Upper lobe of left lung (tissue), 6 donors: ENCODE data around the gene MLF2. TPM values are rescaled to one million over a fixed set of nuclear protein-coding genes. Genes with fewer than 3 reads are reported as not detected.
"Not testable (repeated sequence)": the region's sequence is repeated elsewhere in the genome, so short reads cannot be mapped to it uniquely, and the experiment has no call there.

Experiments
- ATAC-seq, 2 donors: fragments of 200-7000 bp; cut with Tn5 transposase; one replicate each; pipeline ENCODE4 v1.9.1; 2022; ENCODE audit warnings: mild to moderate bottlenecking in 2 of 2, moderate library complexity in 2 of 2; ENCODE audit not compliant: low FRiP score in 2 of 2
- DNase-seq, 2 donors: peaks; one replicate each; pipeline ENCODE4 v3.0.0-alpha.2; 2019 to 2020
- H3K27ac ChIP-seq, 4 donors: fragments of 200-600 bp; sonication (generic); one replicate each; pipeline ENCODE4 v1.5.1; 2016 to 2019
- H3K27me3 ChIP-seq, 4 donors: fragments of 200-600 bp; sonication (generic); one replicate each; pipeline ENCODE4 v1.5.1; 2017 to 2019
- H3K36me3 ChIP-seq, 4 donors: fragments of 200-600 bp; sonication (generic); one replicate each; pipeline ENCODE4 v1.5.1; 2016 to 2019
- H3K4me1 ChIP-seq, 4 donors: fragments of 200-600 bp; sonication (generic); one replicate each; pipeline ENCODE4 v1.5.1; 2018 to 2019
- H3K4me3 ChIP-seq, 4 donors: fragments of 200-600 bp; sonication (generic); one replicate each; pipeline ENCODE4 v1.5.1; 2017 to 2019; ENCODE audit warnings: mild to moderate bottlenecking in 2 of 4, moderate library complexity in 1 of 4
- H3K9me3 ChIP-seq, 4 donors: fragments of 200-600 bp; sonication (generic); one replicate each; pipeline ENCODE4 v1.5.1; 2018 to 2019
- EP300 ChIP-seq, 4 donors: sonication (generic); formaldehyde crosslinking; IDR thresholded peaks; one replicate each; pipeline ENCODE4 v1.5.1; 2017; ENCODE audit warnings: antibody characterized with exemption in 4 of 4, control low read depth in 2 of 4
- POLR2A ChIP-seq, 4 donors: fragments of 450-650 bp; IDR thresholded peaks; one replicate each; pipeline ENCODE4 v1.5.1; 2016 to 2017; ENCODE audit warnings: antibody characterized with exemption in 4 of 4, mild to moderate bottlenecking in 2 of 4
- POLR2AphosphoS5 ChIP-seq, 2 donors: sonication (generic); formaldehyde crosslinking; IDR thresholded peaks; one replicate each; pipeline ENCODE4 v1.5.1; 2017; ENCODE audit warnings: antibody characterized with exemption in 2 of 2
- WGBS, 2 donors: methylation state at CpG; one replicate each; pipeline ENCODE4 v1.1.5; 2017 to 2018; 5-methylcytosine and 5-hydroxymethylcytosine counted together
- total RNA-seq, 6 donors: library from RNA; depleted of rRNA in 4 of 6; stranded (reverse); fragments of >200 nt in 4 of 6; gene quantifications; one replicate each; pipeline versions ENCODE4 v1.1.0 to v1.2.1, GENCODE V29; 2016 to 2021
- TF ChIP-seq, protein P1 (sequence below), 6 experiments: fragments of 450-650 bp in 4 of 6; fragments of 200-600 bp in 2 of 6; sonication (generic) in 2 of 6; IDR thresholded peaks; one replicate each; pipeline ENCODE4 v1.5.1; 2016 to 2019; ENCODE audit warnings: antibody characterized with exemption in 6 of 6
- donor health status: DM: no; HTN: no; CAD: no; lungs with moderate emphysema.
- donor health status: DM: no; HTN: yes; CAD: no; lungs with severe emphysema.

Gene MLF2
- total RNA-seq, 6 donors from 2014 or later, result 136 to 221 (median 144) TPM

DNA sequence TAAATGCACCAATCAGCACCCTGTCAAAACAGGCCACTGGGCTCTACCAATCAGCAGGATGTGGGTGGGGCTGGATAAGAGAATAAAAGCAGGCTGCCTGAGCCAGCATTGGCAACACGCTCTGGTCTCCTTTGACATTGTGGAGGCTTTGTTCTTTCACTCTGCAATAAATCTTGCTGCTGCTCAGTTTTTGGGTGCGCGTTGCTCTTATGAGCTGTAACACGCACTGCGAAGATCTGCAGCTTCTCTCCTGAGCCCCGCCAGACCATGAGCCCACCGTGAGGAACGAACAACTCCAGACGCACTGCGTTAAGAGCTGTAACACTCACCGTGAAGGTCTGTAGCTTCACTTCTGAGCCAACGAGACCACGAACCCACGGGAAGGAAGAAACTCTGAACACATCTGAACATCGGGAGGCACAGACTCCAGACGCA lies 44.0 kb downstream of the MLF2 start:
- H3K27me3 ChIP-seq, result peaks cover 0 to 1% (median 0%) of the 10 kb centered on the region in 4 donors
- no peak overlapping the region for H3K27ac ChIP-seq
- no peak for TF ChIP-seq EP300 (IDR thresholded peaks at IDR 0.05)
- no peak for TF ChIP-seq POLR2A (IDR thresholded peaks at IDR 0.05)
- TF ChIP-seq POLR2AphosphoS5 (IDR thresholded peaks at IDR 0.05), result no peak
- TF ChIP-seq, protein P1, sequence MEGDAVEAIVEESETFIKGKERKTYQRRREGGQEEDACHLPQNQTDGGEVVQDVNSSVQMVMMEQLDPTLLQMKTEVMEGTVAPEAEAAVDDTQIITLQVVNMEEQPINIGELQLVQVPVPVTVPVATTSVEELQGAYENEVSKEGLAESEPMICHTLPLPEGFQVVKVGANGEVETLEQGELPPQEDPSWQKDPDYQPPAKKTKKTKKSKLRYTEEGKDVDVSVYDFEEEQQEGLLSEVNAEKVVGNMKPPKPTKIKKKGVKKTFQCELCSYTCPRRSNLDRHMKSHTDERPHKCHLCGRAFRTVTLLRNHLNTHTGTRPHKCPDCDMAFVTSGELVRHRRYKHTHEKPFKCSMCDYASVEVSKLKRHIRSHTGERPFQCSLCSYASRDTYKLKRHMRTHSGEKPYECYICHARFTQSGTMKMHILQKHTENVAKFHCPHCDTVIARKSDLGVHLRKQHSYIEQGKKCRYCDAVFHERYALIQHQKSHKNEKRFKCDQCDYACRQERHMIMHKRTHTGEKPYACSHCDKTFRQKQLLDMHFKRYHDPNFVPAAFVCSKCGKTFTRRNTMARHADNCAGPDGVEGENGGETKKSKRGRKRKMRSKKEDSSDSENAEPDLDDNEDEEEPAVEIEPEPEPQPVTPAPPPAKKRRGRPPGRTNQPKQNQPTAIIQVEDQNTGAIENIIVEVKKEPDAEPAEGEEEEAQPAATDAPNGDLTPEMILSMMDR (IDR thresholded peaks at IDR 0.05), result no peak
- no peaks in the 10 kb centered on the region for H3K9me3 ChIP-seq
- H3K4me1 ChIP-seq, result no peaks in the 10 kb centered on the region
- ATAC-seq (no peak), DNase-seq (no peak)
- WGBS, 2 donors, result 71 to 87% methylated on average over 16 of the region's 16 CpGs
- no peak overlapping the region for H3K4me3 ChIP-seq
- no peaks in the 10 kb centered on the region for H3K36me3 ChIP-seq

DNA sequence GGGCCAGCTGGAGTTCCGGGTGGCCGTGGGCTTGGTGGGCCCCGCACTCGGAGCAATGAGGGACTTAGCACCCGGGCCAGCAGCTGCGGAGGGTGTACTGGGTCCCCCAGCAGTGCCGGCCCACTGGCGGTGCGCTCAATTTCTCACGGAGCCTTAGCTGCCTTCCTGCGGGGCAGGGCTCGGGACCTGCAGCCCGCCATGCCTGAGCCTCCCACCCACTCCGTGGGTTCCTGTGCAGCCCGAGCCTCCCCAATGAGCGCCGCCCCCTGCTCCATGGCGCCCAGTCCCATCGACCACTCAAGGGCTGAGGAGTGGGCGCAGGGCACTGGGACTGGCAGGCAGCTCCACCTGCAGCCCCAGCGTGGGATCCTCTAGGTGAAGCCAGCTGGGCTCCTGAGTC lies 44.6 kb downstream of the MLF2 start:
- not testable (repeated sequence) for H3K27me3 ChIP-seq, H3K36me3 ChIP-seq, H3K27ac ChIP-seq, H3K4me3 ChIP-seq, ATAC-seq, H3K9me3 ChIP-seq, H3K4me1 ChIP-seq
- peak in 1 of 2 donors; percentile 69 for DNase-seq
- 96% methylated on average over 12 of the region's 21 CpGs; no CpG with 5 or more reads in 1 of the 2 donors for WGBS, 2 donors

DNA sequence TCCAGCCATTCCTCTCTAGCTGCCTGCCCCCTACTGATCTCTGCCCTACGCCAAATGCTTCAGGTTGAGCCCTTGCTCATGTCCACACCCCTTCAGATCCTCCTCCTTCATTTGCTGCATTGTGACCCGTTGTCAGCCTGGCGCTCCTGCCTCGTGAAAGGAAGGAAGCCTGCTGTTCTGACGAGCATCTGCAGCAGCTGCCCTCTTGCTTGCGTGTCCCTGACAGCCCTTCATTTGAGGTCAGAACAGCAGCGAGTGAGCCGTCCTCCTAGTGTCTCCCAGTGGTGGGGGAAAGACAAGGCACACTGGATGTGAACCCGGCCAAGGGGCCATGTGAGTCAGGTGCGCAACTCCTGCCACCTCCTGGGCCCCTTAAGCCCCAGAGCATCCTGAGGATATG lies 49.3 kb downstream of the MLF2 start:
- WGBS, 2 donors, result 10 to 13% methylated on average over 8 to 9 of the region's 10 CpGs
- Histone ChIP-seq H3K4me1 (peaks cover 11 to 19% (median 14%) of the 10 kb centered on the region in 4 donors), H3K27me3 (peaks cover 0 to 41% (median 22%) of the 10 kb centered on the region in 4 donors), H3K4me3 (no peak overlapping the region), H3K36me3 (no peaks in the 10 kb centered on the region), H3K9me3 (no peaks in the 10 kb centered on the region), H3K27ac (no peak overlapping the region)
- no peak for ATAC-seq
- TF ChIP-seq POLR2AphosphoS5 (IDR thresholded peaks at IDR 0.05) (no peak), EP300 (IDR thresholded peaks at IDR 0.05) (no peak)
- no peak for DNase-seq

DNA sequence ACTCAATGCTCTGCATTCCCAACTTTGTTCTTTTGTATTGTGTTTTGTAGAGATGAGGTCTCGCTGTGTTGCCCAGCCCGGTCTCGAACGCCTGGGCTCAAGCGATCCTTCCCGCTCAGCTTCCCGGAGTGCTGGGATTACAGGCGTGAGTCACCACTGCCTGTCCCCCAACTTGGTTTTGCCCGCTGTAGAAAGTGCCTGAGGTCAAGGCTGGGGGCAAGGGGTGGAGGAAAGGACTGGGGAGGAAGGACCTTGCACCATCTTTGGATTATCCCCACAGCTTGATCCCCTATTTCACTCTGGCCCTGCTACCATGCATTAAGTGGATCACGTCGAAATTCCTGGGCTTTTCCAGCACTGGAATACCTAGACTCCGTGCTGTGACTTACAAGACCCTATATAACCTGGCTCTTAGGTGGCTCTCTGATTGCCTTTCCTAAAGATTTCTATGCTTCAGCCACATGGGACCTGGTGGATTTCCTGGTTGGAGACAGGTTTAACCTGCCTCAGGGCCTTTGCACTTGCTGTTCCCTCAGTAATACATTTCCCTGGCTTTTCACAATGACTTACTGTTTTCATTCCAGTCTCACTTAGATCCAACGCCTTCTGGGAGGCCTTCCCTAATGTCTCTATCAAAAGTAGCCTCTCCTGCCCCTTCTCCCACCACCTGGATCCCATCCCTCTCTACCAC lies 51.7 kb downstream of the MLF2 start:
- Histone ChIP-seq H3K36me3 (no peaks in the 10 kb centered on the region), H3K4me1 (peaks cover 11 to 19% (median 14%) of the 10 kb centered on the region in 4 donors), H3K27ac (no peak overlapping the region), H3K9me3 (no peaks in the 10 kb centered on the region), H3K4me3 (peak overlapping the region in 3 of 4 donors; percentile 37 to 50 (median 43)), H3K27me3 (peaks cover 0 to 43% (median 22%) of the 10 kb centered on the region in 4 donors)
- TF ChIP-seq POLR2AphosphoS5 (IDR thresholded peaks at IDR 0.05), result no peak
- TF ChIP-seq, protein P1 (IDR thresholded peaks at IDR 0.05), result no peak
- no peak for TF ChIP-seq POLR2A (IDR thresholded peaks at IDR 0.05)
- TF ChIP-seq EP300 (IDR thresholded peaks at IDR 0.05), result no peak
- DNase-seq, result no peak
- ATAC-seq, result no peak
- 32 to 33% methylated on average over 13 of the region's 13 CpGs for WGBS, 2 donors

DNA sequence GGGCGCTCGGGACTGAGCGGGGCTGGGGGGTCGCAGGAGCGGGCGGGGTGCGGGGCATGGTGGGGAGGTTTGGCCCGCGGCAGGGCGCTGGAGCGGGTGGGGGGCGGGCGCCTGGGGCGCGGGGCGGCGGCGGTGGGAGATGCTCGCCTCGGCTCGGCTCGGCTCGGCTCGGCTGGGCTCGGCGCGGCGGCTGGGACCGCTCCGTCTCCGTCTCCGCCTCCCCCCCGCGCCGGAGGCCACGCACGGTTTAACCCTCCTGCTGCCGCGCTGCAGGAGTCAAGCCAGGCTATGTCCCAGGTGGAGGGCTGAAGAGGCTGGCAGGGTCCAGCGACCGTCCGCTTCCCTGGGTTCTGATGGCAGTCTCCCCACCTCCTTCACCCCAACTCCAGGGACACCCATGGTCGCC lies 52.3 kb downstream of the MLF2 start, which contains the start of gene PIANP:
TSS of gene PIANP (minus strand) at position 170 of the 406 bp plus-strand sequence. CDS start 2,754 bp downstream, outside the sequence.
- DNase-seq (peak in 1 of 2 donors; percentile 92), ATAC-seq (peak in 1 of 2 donors; percentile 83)
- H3K36me3 ChIP-seq, result no peaks in the 10 kb centered on the region
- H3K9me3 ChIP-seq, result no peaks in the 10 kb centered on the region
- no peak for TF ChIP-seq EP300 (IDR thresholded peaks at IDR 0.05)
- no peak for TF ChIP-seq POLR2A (IDR thresholded peaks at IDR 0.05)
- TF ChIP-seq POLR2AphosphoS5 (IDR thresholded peaks at IDR 0.05), result no peak
- TF ChIP-seq, protein P1 (IDR thresholded peaks at IDR 0.05), result no peak
- H3K27ac ChIP-seq, result no peak within 1 kb of the TSS
- peaks cover 11 to 19% (median 14%) of the 10 kb centered on the region in 4 donors for H3K4me1 ChIP-seq
- peaks cover 0 to 43% (median 22%) of the 10 kb centered on the region in 4 donors for H3K27me3 ChIP-seq
- peak within 1 kb of the TSS; percentile 37 to 50 (median 42) for H3K4me3 ChIP-seq
- 3 to 13% methylated on average over 4 to 12 of the region's 43 CpGs for WGBS, 2 donors
